Measurements from ENCODE around the gene ZNF726. TPM values are rescaled to one million over a fixed set of nuclear protein-coding genes. Genes with fewer than 3 reads are reported as not detected.

The ZNF726 gene
- total and polyA plus RNA-seq, 2 experiments from 2014 or later, result 0.48 to 0.66 TPM

GRCh38 chr19:23905771-23906170 is 8.9 kb upstream of the ZNF726 start:
- H3K27me3 ChIP-seq (ENCODE audit: insufficient read depth), result no peaks in the 10 kb centered on the region
- TF ChIP-seq ZNF114 (CRISPR knock-in tag; IDR thresholded peaks at IDR 0.05), result no peak
- TF ChIP-seq JUNB (IDR thresholded peaks at IDR 0.05; ENCODE audit: unreplicated experiment), result no peak
- TF ChIP-seq, protein P1, sequence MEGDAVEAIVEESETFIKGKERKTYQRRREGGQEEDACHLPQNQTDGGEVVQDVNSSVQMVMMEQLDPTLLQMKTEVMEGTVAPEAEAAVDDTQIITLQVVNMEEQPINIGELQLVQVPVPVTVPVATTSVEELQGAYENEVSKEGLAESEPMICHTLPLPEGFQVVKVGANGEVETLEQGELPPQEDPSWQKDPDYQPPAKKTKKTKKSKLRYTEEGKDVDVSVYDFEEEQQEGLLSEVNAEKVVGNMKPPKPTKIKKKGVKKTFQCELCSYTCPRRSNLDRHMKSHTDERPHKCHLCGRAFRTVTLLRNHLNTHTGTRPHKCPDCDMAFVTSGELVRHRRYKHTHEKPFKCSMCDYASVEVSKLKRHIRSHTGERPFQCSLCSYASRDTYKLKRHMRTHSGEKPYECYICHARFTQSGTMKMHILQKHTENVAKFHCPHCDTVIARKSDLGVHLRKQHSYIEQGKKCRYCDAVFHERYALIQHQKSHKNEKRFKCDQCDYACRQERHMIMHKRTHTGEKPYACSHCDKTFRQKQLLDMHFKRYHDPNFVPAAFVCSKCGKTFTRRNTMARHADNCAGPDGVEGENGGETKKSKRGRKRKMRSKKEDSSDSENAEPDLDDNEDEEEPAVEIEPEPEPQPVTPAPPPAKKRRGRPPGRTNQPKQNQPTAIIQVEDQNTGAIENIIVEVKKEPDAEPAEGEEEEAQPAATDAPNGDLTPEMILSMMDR (conservative IDR thresholded peaks at IDR 0.05; ENCODE audit: low read depth in 2 of 2), result no peak
- TF ChIP-seq NANOG (IDR thresholded peaks at IDR 0.05; ENCODE audit: borderline replicate concordance), result no peak
- TF ChIP-seq STAT1 (IDR thresholded peaks at IDR 0.05; ENCODE audit: unreplicated experiment), result no peak
- TF ChIP-seq EZH2 (IDR thresholded peaks at IDR 0.05; ENCODE audit: low read depth, unreplicated experiment), result no peak
- TF ChIP-seq, protein P2, sequence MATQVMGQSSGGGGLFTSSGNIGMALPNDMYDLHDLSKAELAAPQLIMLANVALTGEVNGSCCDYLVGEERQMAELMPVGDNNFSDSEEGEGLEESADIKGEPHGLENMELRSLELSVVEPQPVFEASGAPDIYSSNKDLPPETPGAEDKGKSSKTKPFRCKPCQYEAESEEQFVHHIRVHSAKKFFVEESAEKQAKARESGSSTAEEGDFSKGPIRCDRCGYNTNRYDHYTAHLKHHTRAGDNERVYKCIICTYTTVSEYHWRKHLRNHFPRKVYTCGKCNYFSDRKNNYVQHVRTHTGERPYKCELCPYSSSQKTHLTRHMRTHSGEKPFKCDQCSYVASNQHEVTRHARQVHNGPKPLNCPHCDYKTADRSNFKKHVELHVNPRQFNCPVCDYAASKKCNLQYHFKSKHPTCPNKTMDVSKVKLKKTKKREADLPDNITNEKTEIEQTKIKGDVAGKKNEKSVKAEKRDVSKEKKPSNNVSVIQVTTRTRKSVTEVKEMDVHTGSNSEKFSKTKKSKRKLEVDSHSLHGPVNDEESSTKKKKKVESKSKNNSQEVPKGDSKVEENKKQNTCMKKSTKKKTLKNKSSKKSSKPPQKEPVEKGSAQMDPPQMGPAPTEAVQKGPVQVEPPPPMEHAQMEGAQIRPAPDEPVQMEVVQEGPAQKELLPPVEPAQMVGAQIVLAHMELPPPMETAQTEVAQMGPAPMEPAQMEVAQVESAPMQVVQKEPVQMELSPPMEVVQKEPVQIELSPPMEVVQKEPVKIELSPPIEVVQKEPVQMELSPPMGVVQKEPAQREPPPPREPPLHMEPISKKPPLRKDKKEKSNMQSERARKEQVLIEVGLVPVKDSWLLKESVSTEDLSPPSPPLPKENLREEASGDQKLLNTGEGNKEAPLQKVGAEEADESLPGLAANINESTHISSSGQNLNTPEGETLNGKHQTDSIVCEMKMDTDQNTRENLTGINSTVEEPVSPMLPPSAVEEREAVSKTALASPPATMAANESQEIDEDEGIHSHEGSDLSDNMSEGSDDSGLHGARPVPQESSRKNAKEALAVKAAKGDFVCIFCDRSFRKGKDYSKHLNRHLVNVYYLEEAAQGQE (IDR thresholded peaks at IDR 0.05; ENCODE audit: unreplicated experiment), result no peak
- no peak for TF ChIP-seq ZNF462 (CRISPR knock-in tag; IDR thresholded peaks at IDR 0.05)
- TF ChIP-seq ZNF331 (CRISPR knock-in tag; IDR thresholded peaks at IDR 0.05; ENCODE audit: low read depth), result no peak
- TF ChIP-seq CREB1 (CRISPR knock-in tag; IDR thresholded peaks at IDR 0.05; ENCODE audit: low read depth), result no peak
- TF ChIP-seq POLR2AphosphoS5 (IDR thresholded peaks at IDR 0.05; ENCODE audit: low read depth), result no peak
- TF ChIP-seq EZH2phosphoT487 (IDR thresholded peaks at IDR 0.05; ENCODE audit: unreplicated experiment), result no peak
- TF ChIP-seq ETS1 (IDR thresholded peaks at IDR 0.05), result no peak
- H3F3A ChIP-seq (replicated peaks; ENCODE audit: low read depth), result no peaks in the 10 kb centered on the region
- Mint-ChIP-seq H3K4me1 (no peaks in the 10 kb centered on the region), H3K27me3 (ENCODE audit: insufficient read depth, low read depth, poor library complexity) (peaks cover 1% of the 10 kb centered on the region), H3K4me3 (no peak overlapping the region), H3K27ac (no peak overlapping the region), H3K36me3 (ENCODE audit: low read depth) (peaks cover 24% of the 10 kb centered on the region), H3K9me3 (peaks cover 94% of the 10 kb centered on the region)
- H3K4me3 ChIP-seq, result no peak overlapping the region
- H3K4me1 ChIP-seq (ENCODE audit: insufficient read depth), result no peaks in the 10 kb centered on the region
- no peak overlapping the region for H3K27ac ChIP-seq (ENCODE audit: low read depth)
- no peaks in the 10 kb centered on the region for H3K79me2 ChIP-seq (replicated peaks; ENCODE audit: insufficient read depth)
- no peak overlapping the region for H3K4me2 ChIP-seq
- no peaks in the 10 kb centered on the region for H3K9me2 ChIP-seq (ENCODE audit: insufficient read depth)
- no peak overlapping the region for H2AFZ ChIP-seq
- ATAC-seq (no peak), DNase-seq (ENCODE audit: low spot score) (no peak)
- no peaks in the 10 kb centered on the region for H4K20me1 ChIP-seq (replicated peaks; ENCODE audit: insufficient read depth)
- peaks cover 3% of the 10 kb centered on the region; the same call in 1 of the 2 replicates for H3K36me3 ChIP-seq (ENCODE audit: insufficient read depth)

Data from GM23338 (cell line).